Osteoblast (primary cell): ENCODE measurements around the gene CPD. TPM values are rescaled to one million over a fixed set of nuclear protein-coding genes. Genes with fewer than 3 reads are reported as not detected.
A peak's percentile ranks its signal among the peaks of the same experiment; 100 is the strongest.

Experiments
- DNase-seq: peaks from one replicate; pipeline ENCODE4 v3.0.0; 2011; ENCODE audit warnings: low spot score, mixed read lengths; ENCODE audit not compliant: insufficient read length; ENCODE audit errors: missing footprints
- H2AFZ ChIP-seq: 2 replicates; pipeline ENCODE4 v1.6.0; 2011; ENCODE audit warnings: mild to moderate bottlenecking, low read length
- H3K27ac ChIP-seq: 2 replicates; pipeline ENCODE4 v1.5.1; 2011; ENCODE audit warnings: mild to moderate bottlenecking, low read depth, low read length, moderate library complexity
- H3K27me3 ChIP-seq: 2 replicates; pipeline ENCODE4 v1.6.0; 2012; ENCODE audit warnings: mild to moderate bottlenecking, control low read depth, inconsistent platforms, low read length, moderate library complexity; ENCODE audit not compliant: insufficient read depth
- H3K36me3 ChIP-seq: 2 replicates; pipeline ENCODE4 v1.5.1; 2011; ENCODE audit warnings: mild to moderate bottlenecking, low read length, control low read depth, moderate library complexity; ENCODE audit not compliant: insufficient read depth
- H3K4me1 ChIP-seq: 2 replicates; pipeline ENCODE4 v1.5.1; 2011; ENCODE audit warnings: mild to moderate bottlenecking, low read length, control low read depth, moderate library complexity; ENCODE audit not compliant: insufficient read depth
- H3K4me2 ChIP-seq: 2 replicates; pipeline ENCODE4 v1.6.0; 2011; ENCODE audit warnings: mild to moderate bottlenecking, low read length; ENCODE audit not compliant: insufficient read depth
- H3K4me3 ChIP-seq: fragments of 200-600 bp; sonication (generic); 3 replicates; pipeline ENCODE4 v1.5.1; 2012; ENCODE audit warnings: mild to moderate bottlenecking, low read length, inconsistent platforms; ENCODE audit not compliant: insufficient read depth
- H3K79me2 ChIP-seq: 2 replicates; pipeline ENCODE4 v1.6.0; 2012; ENCODE audit warnings: mild to moderate bottlenecking, low read length, control low read depth, inconsistent platforms; ENCODE audit not compliant: insufficient read depth
- H3K9me3 ChIP-seq: 2 replicates; pipeline ENCODE4 v1.5.1; 2011; ENCODE audit warnings: low read depth, low read length, control low read depth
- H4K20me1 ChIP-seq: 2 replicates; pipeline ENCODE4 v1.6.0; 2012; ENCODE audit warnings: mild to moderate bottlenecking, low read length, control low read depth; ENCODE audit not compliant: insufficient read depth
- total RNA-seq: library from RNA; depleted of rRNA; stranded (reverse); fragments of >200 nt; gene quantifications from 2 replicates; pipeline ENCODE4 v1.2.3, GENCODE V29; 2012
- TF ChIP-seq, protein P1 (sequence below): IDR thresholded peaks from 2 replicates; pipeline ENCODE4 v1.5.1; 2011; ENCODE audit warnings: mild to moderate bottlenecking, low read depth, low read length, moderate library complexity; ENCODE audit errors: extremely low read depth

The CPD gene
- total RNA-seq, 1 donor, result 95.2 TPM

DNA sequence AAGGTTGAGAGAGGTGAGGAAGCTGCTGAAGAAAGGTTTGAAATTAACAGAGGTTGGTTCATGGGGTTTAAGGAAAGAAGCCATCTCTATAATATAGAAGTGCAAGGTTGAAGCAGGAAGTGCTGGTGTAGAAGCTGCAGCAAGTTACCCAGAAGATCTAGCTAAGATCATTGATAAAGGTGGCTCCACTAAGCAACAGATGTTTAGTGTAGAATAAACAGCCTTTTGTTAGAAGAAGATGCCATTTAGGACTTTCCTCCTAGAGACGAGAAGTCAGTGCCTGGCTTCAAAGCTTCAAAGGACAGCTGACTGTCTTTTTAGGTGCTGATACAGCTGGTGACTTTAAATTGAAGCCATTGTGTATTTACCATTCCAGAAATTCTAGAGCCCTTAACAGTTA, 127.8 kb downstream of the CPD start:
- H2AFZ ChIP-seq, result no peak overlapping the region
- peaks cover 40% of the 10 kb centered on the region for H3K36me3 ChIP-seq
- DNase-seq, result no peak
- no peak overlapping the region for H3K27ac ChIP-seq
- H3K27me3 ChIP-seq, result no peaks in the 10 kb centered on the region
- no peaks in the 10 kb centered on the region for H3K4me1 ChIP-seq
- H3K4me2 ChIP-seq, result no peak overlapping the region
- H4K20me1 ChIP-seq, result no peaks in the 10 kb centered on the region
- H3K79me2 ChIP-seq, result peaks cover 2% of the 10 kb centered on the region
- no peak overlapping the region for H3K4me3 ChIP-seq
- H3K9me3 ChIP-seq, result no peaks in the 10 kb centered on the region
- TF ChIP-seq, protein P1, sequence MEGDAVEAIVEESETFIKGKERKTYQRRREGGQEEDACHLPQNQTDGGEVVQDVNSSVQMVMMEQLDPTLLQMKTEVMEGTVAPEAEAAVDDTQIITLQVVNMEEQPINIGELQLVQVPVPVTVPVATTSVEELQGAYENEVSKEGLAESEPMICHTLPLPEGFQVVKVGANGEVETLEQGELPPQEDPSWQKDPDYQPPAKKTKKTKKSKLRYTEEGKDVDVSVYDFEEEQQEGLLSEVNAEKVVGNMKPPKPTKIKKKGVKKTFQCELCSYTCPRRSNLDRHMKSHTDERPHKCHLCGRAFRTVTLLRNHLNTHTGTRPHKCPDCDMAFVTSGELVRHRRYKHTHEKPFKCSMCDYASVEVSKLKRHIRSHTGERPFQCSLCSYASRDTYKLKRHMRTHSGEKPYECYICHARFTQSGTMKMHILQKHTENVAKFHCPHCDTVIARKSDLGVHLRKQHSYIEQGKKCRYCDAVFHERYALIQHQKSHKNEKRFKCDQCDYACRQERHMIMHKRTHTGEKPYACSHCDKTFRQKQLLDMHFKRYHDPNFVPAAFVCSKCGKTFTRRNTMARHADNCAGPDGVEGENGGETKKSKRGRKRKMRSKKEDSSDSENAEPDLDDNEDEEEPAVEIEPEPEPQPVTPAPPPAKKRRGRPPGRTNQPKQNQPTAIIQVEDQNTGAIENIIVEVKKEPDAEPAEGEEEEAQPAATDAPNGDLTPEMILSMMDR, result no peak

- no peak overlapping the region for H2AFZ ChIP-seq
- H4K20me1 ChIP-seq, result no peaks in the 10 kb centered on the region
- DNase-seq, result peak; percentile 89
- H3K4me1 ChIP-seq, result peaks cover 20% of the 10 kb centered on the region
- no peaks in the 10 kb centered on the region for H3K9me3 ChIP-seq
- H3K27me3 ChIP-seq, result no peaks in the 10 kb centered on the region
- TF ChIP-seq, protein P1, result no peak
- H3K36me3 ChIP-seq, result peaks cover 25% of the 10 kb centered on the region
- peak overlapping the region; percentile 79 for H3K27ac ChIP-seq
- H3K4me3 ChIP-seq, result no peak overlapping the region
- H3K79me2 ChIP-seq, result peaks cover 13% of the 10 kb centered on the region
- H3K4me2 ChIP-seq, result no peak overlapping the region
Observed at GRCh38 chr17:30513346-30513745, 134.6 kb downstream of the CPD start.

- H3K27me3 ChIP-seq, result no peaks in the 10 kb centered on the region
- peaks cover 35% of the 10 kb centered on the region for H3K4me1 ChIP-seq
- H2AFZ ChIP-seq, result no peak overlapping the region
- TF ChIP-seq, protein P1, result no peak
- H4K20me1 ChIP-seq, result no peaks in the 10 kb centered on the region
- no peaks in the 10 kb centered on the region for H3K9me3 ChIP-seq
- H3K4me3 ChIP-seq, result no peak overlapping the region
- no peak overlapping the region for H3K4me2 ChIP-seq
- peaks cover 13% of the 10 kb centered on the region for H3K79me2 ChIP-seq
- H3K36me3 ChIP-seq, result peaks cover 25% of the 10 kb centered on the region
- no peak overlapping the region for H3K27ac ChIP-seq
- DNase-seq, result no peak
Observed at GRCh38 chr17:30514895-30515596, 136.3 kb downstream of the CPD start.

DNA sequence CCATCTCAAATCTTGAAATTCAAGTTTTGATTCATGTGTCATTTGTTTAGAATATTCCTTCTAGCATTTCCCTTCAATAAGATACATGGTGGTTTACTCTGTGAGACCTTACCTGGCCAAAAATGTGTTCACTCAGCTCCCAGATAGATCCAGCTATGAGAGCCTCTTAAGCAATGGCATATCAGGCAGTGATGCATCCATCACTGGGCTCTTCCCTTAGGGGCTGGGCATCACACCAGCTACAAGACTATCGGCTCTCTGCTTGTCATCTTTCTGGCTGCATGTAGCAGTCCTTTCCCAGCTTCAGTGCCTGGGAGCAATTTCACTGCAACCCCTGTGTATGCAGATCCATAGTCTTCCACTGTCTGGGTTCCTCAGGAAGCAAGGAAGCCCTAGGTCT, 139.1 kb downstream of the CPD start:
- H4K20me1 ChIP-seq, result no peaks in the 10 kb centered on the region
- peaks cover 19% of the 10 kb centered on the region for H3K79me2 ChIP-seq
- H3K36me3 ChIP-seq, result peaks cover 43% of the 10 kb centered on the region
- peak; percentile 35 for DNase-seq
- TF ChIP-seq, protein P1, result no peak
- peak overlapping the region; percentile 92 for H3K27ac ChIP-seq
- H2AFZ ChIP-seq, result no peak overlapping the region
- no peak overlapping the region for H3K4me3 ChIP-seq
- H3K27me3 ChIP-seq, result no peaks in the 10 kb centered on the region
- no peak overlapping the region for H3K4me2 ChIP-seq
- no peaks in the 10 kb centered on the region for H3K9me3 ChIP-seq
- H3K4me1 ChIP-seq, result peaks cover 47% of the 10 kb centered on the region
